ENCODE results near the gene SNHG17. TPM values are rescaled to one million over a fixed set of nuclear protein-coding genes. Genes with fewer than 3 reads are reported as not detected.
"Not testable (repeated sequence)": the region's sequence is repeated elsewhere in the genome, so short reads cannot be mapped to it uniquely, and the experiment has no call there.

Gene SNHG17
- total and polyA plus RNA-seq, 5 donors from 2014 or later, result 33.6 to 99.2 (median 84.6) TPM

- no peaks in the 10 kb centered on the region for H3K27me3 Mint-ChIP-seq
- H3K4me1 ChIP-seq (ENCODE audit: control insufficient read depth, insufficient read depth, low read length, poor library complexity, severe bottlenecking), result no peaks in the 10 kb centered on the region
- no peaks in the 10 kb centered on the region for H3K27me3 ChIP-seq (ENCODE audit: control insufficient read depth, insufficient read depth, low read length)
- peaks cover 37% of the 10 kb centered on the region for H3K36me3 ChIP-seq (ENCODE audit: control insufficient read depth, insufficient read depth, low read length)
- no peak for ATAC-seq (ENCODE audit: low read depth in 2 of 2)
- no peak for DNase-seq
- no peaks in the 10 kb centered on the region for H3K4me1 Mint-ChIP-seq
- no peak overlapping the region for H3K27ac ChIP-seq (ENCODE audit: insufficient read depth, low read length, poor library complexity, severe bottlenecking)
- peaks cover 55% of the 10 kb centered on the region for H3K36me3 Mint-ChIP-seq
- H3K27ac Mint-ChIP-seq, result peak overlapping the region in 1 of 3 donors; percentile 52
- H3K4me3 ChIP-seq (ENCODE audit: low read depth, low read length), result no peak overlapping the region
- H3K9me3 Mint-ChIP-seq, result peaks cover 0 to 5% (median 0%) of the 10 kb centered on the region in 7 donors
- no peaks in the 10 kb centered on the region for H3K9me3 ChIP-seq (ENCODE audit: control insufficient read depth in 2 of 2, low read length in 2 of 2)
- H3K4me3 Mint-ChIP-seq, result no peak overlapping the region
These were observed 20.2 kb downstream of the SNHG17 start for GRCh38 chr20:38414769-38415450.

GRCh38 chr20:38412877-38413577 is 22.1 kb downstream of the SNHG17 start:
- H3K36me3 ChIP-seq (ENCODE audit: control insufficient read depth, insufficient read depth, low read length), result peaks cover 25% of the 10 kb centered on the region
- Mint-ChIP-seq H3K27me3 (no peaks in the 10 kb centered on the region), H3K9me3 (peaks cover 0 to 5% (median 0%) of the 10 kb centered on the region in 7 donors), H3K4me1 (no peaks in the 10 kb centered on the region), H3K36me3 (peaks cover 51% of the 10 kb centered on the region), H3K27ac (no peak overlapping the region), H3K4me3 (no peak overlapping the region)
- no peaks in the 10 kb centered on the region for H3K4me1 ChIP-seq (ENCODE audit: control insufficient read depth, insufficient read depth, low read length, poor library complexity, severe bottlenecking)
- DNase-seq, result no peak
- H3K27ac ChIP-seq (ENCODE audit: insufficient read depth, low read length, poor library complexity, severe bottlenecking), result no peak overlapping the region
- no peak for ATAC-seq (ENCODE audit: low read depth in 2 of 2)
- H3K27me3 ChIP-seq (ENCODE audit: control insufficient read depth, insufficient read depth, low read length), result no peaks in the 10 kb centered on the region
- no peak overlapping the region for H3K4me3 ChIP-seq (ENCODE audit: low read depth, low read length)
- no peaks in the 10 kb centered on the region for H3K9me3 ChIP-seq (ENCODE audit: control insufficient read depth in 2 of 2, low read length in 2 of 2)

- H3K4me3 Mint-ChIP-seq; DNase-seq; H3K27ac ChIP-seq (ENCODE audit: insufficient read depth, low read length, poor library complexity, severe bottlenecking); H3K4me1 ChIP-seq (ENCODE audit: control insufficient read depth, insufficient read depth, low read length, poor library complexity, severe bottlenecking); H3K27me3 Mint-ChIP-seq; H3K4me3 ChIP-seq (ENCODE audit: low read depth, low read length); ATAC-seq (ENCODE audit: low read depth in 2 of 2); H3K27me3 ChIP-seq (ENCODE audit: control insufficient read depth, insufficient read depth, low read length); H3K9me3 ChIP-seq (ENCODE audit: control insufficient read depth in 2 of 2, low read length in 2 of 2); H3K36me3 ChIP-seq (ENCODE audit: control insufficient read depth, insufficient read depth, low read length); H3K27ac Mint-ChIP-seq; H3K4me1 Mint-ChIP-seq; H3K9me3 Mint-ChIP-seq: not testable (repeated sequence)
- peaks cover 24% of the 10 kb centered on the region for H3K36me3 Mint-ChIP-seq
These were observed 27.3 kb downstream of the SNHG17 start for GRCh38 chr20:38407822-38408221.

GRCh38 chr20:38407321-38407720 is 27.8 kb downstream of the SNHG17 start:
- Mint-ChIP-seq H3K4me3 (no peak overlapping the region), H3K27me3 (no peaks in the 10 kb centered on the region), H3K36me3 (peaks cover 25% of the 10 kb centered on the region), H3K4me1 (no peaks in the 10 kb centered on the region), H3K27ac (no peak overlapping the region), H3K9me3 (peaks cover 0 to 2% (median 0%) of the 10 kb centered on the region in 7 donors)
- Histone ChIP-seq H3K36me3 (ENCODE audit: control insufficient read depth, insufficient read depth, low read length) (no peaks in the 10 kb centered on the region), H3K4me3 (ENCODE audit: low read depth, low read length) (no peak overlapping the region), H3K4me1 (ENCODE audit: control insufficient read depth, insufficient read depth, low read length, poor library complexity, severe bottlenecking) (no peaks in the 10 kb centered on the region), H3K27me3 (ENCODE audit: control insufficient read depth, insufficient read depth, low read length) (no peaks in the 10 kb centered on the region), H3K27ac (ENCODE audit: insufficient read depth, low read length, poor library complexity, severe bottlenecking) (no peak overlapping the region), H3K9me3 (ENCODE audit: control insufficient read depth in 2 of 2, low read length in 2 of 2) (no peaks in the 10 kb centered on the region)
- no peak for DNase-seq
- no peak for ATAC-seq (ENCODE audit: low read depth in 2 of 2)

- Histone ChIP-seq H3K27me3 (ENCODE audit: control insufficient read depth, insufficient read depth, low read length) (no peaks in the 10 kb centered on the region), H3K27ac (ENCODE audit: insufficient read depth, low read length, poor library complexity, severe bottlenecking) (no peak overlapping the region), H3K4me3 (ENCODE audit: low read depth, low read length) (no peak overlapping the region), H3K4me1 (ENCODE audit: control insufficient read depth, insufficient read depth, low read length, poor library complexity, severe bottlenecking) (no peaks in the 10 kb centered on the region), H3K9me3 (ENCODE audit: control insufficient read depth in 2 of 2, low read length in 2 of 2) (no peaks in the 10 kb centered on the region), H3K36me3 (ENCODE audit: control insufficient read depth, insufficient read depth, low read length) (no peaks in the 10 kb centered on the region)
- H3K36me3 Mint-ChIP-seq, result peaks cover 22% of the 10 kb centered on the region
- ATAC-seq (ENCODE audit: low read depth in 2 of 2) (no peak), DNase-seq (no peak)
- H3K4me1 Mint-ChIP-seq, result no peaks in the 10 kb centered on the region
- H3K9me3 Mint-ChIP-seq, result peaks cover 0 to 2% (median 0%) of the 10 kb centered on the region in 7 donors
- H3K27me3 Mint-ChIP-seq, result no peaks in the 10 kb centered on the region
- no peak overlapping the region for H3K4me3 Mint-ChIP-seq
- no peak overlapping the region for H3K27ac Mint-ChIP-seq
These were observed 28.7 kb downstream of the SNHG17 start for GRCh38 chr20:38406476-38406875.

- Histone ChIP-seq H3K4me1 (ENCODE audit: control insufficient read depth, insufficient read depth, low read length, poor library complexity, severe bottlenecking) (no peaks in the 10 kb centered on the region), H3K9me3 (ENCODE audit: control insufficient read depth in 2 of 2, low read length in 2 of 2) (no peaks in the 10 kb centered on the region), H3K36me3 (ENCODE audit: control insufficient read depth, insufficient read depth, low read length) (no peaks in the 10 kb centered on the region), H3K4me3 (ENCODE audit: low read depth, low read length) (no peak overlapping the region), H3K27ac (ENCODE audit: insufficient read depth, low read length, poor library complexity, severe bottlenecking) (no peak overlapping the region), H3K27me3 (ENCODE audit: control insufficient read depth, insufficient read depth, low read length) (no peaks in the 10 kb centered on the region)
- no peaks in the 10 kb centered on the region for H3K4me1 Mint-ChIP-seq
- ATAC-seq (ENCODE audit: low read depth in 2 of 2), result no peak
- no peak overlapping the region for H3K4me3 Mint-ChIP-seq
- no peak for DNase-seq
- no peaks in the 10 kb centered on the region for H3K27me3 Mint-ChIP-seq
- H3K27ac Mint-ChIP-seq, result no peak overlapping the region
- peaks cover 16% of the 10 kb centered on the region for H3K36me3 Mint-ChIP-seq
- peaks cover 0 to 2% (median 0%) of the 10 kb centered on the region in 7 donors for H3K9me3 Mint-ChIP-seq
These were observed 30.0 kb downstream of the SNHG17 start for GRCh38 chr20:38405132-38405531.

- no peak for ATAC-seq (ENCODE audit: low read depth in 2 of 2)
- no peaks in the 10 kb centered on the region for H3K4me1 ChIP-seq (ENCODE audit: control insufficient read depth, insufficient read depth, low read length, poor library complexity, severe bottlenecking)
- H3K4me3 ChIP-seq (ENCODE audit: low read depth, low read length), result no peak overlapping the region
- no peak for DNase-seq
- H3K4me1 Mint-ChIP-seq, result no peaks in the 10 kb centered on the region
- H3K27ac Mint-ChIP-seq, result no peak overlapping the region
- peaks cover 12% of the 10 kb centered on the region for H3K36me3 Mint-ChIP-seq
- H3K27me3 ChIP-seq (ENCODE audit: control insufficient read depth, insufficient read depth, low read length), result no peaks in the 10 kb centered on the region
- H3K4me3 Mint-ChIP-seq, result no peak overlapping the region
- peaks cover 0 to 2% (median 0%) of the 10 kb centered on the region in 7 donors for H3K9me3 Mint-ChIP-seq
- no peaks in the 10 kb centered on the region for H3K9me3 ChIP-seq (ENCODE audit: control insufficient read depth in 2 of 2, low read length in 2 of 2)
- no peaks in the 10 kb centered on the region for H3K36me3 ChIP-seq (ENCODE audit: control insufficient read depth, insufficient read depth, low read length)
- H3K27me3 Mint-ChIP-seq, result peaks cover 5% of the 10 kb centered on the region
- H3K27ac ChIP-seq (ENCODE audit: insufficient read depth, low read length, poor library complexity, severe bottlenecking), result no peak overlapping the region
These were observed 31.1 kb downstream of the SNHG17 start for GRCh38 chr20:38404016-38404415.

- H3K36me3 Mint-ChIP-seq, result peaks cover 12% of the 10 kb centered on the region
- Histone ChIP-seq H3K9me3 (ENCODE audit: control insufficient read depth in 2 of 2, low read length in 2 of 2) (no peaks in the 10 kb centered on the region), H3K27ac (ENCODE audit: insufficient read depth, low read length, poor library complexity, severe bottlenecking) (no peak overlapping the region), H3K4me1 (ENCODE audit: control insufficient read depth, insufficient read depth, low read length, poor library complexity, severe bottlenecking) (no peaks in the 10 kb centered on the region), H3K4me3 (ENCODE audit: low read depth, low read length) (no peak overlapping the region), H3K27me3 (ENCODE audit: control insufficient read depth, insufficient read depth, low read length) (no peaks in the 10 kb centered on the region), H3K36me3 (ENCODE audit: control insufficient read depth, insufficient read depth, low read length) (no peaks in the 10 kb centered on the region)
- no peak overlapping the region for H3K27ac Mint-ChIP-seq
- H3K27me3 Mint-ChIP-seq, result peaks cover 9% of the 10 kb centered on the region
- ATAC-seq (ENCODE audit: low read depth in 2 of 2) (no peak), DNase-seq (no peak)
- no peaks in the 10 kb centered on the region for H3K4me1 Mint-ChIP-seq
- peaks cover 0 to 2% (median 0%) of the 10 kb centered on the region in 7 donors for H3K9me3 Mint-ChIP-seq
- no peak overlapping the region for H3K4me3 Mint-ChIP-seq
These were observed 32.3 kb downstream of the SNHG17 start for GRCh38 chr20:38402816-38403215.
